AG09319 (cell line): Measurements from ENCODE around the gene RNF167.

Experiments
- DNase-seq: peaks from one replicate; pipeline ENCODE4 v3.0.0-alpha.2; 2010; ENCODE audit warnings: low read depth; ENCODE audit errors: extremely low read depth
- CTCF ChIP-seq: IDR thresholded peaks from 2 replicates; pipeline ENCODE4 v1.5.1; 2011; ENCODE audit warnings: low read depth, mild to moderate bottlenecking, inconsistent platforms, low read length, moderate library complexity

Gene RNF167

GRCh38 chr17:4953451-4953961, 13.4 kb downstream of the RNF167 start:
- no peak for DNase-seq
- no peak for TF ChIP-seq CTCF

GRCh38 chr17:4955091-4955490, 15.0 kb downstream of the RNF167 start:
- no peak for TF ChIP-seq CTCF
- DNase-seq: no peak

GRCh38 chr17:4956493-4957061, 16.5 kb downstream of the RNF167 start:
- peak; percentile 19 for TF ChIP-seq CTCF
- DNase-seq: no peak

- no peak for TF ChIP-seq CTCF
- no peak for DNase-seq
Observed at GRCh38 chr17:4958102-4958501, 18.0 kb downstream of the RNF167 start.

- no peak for TF ChIP-seq CTCF
- no peak for DNase-seq
Observed at GRCh38 chr17:4959261-4959965, 19.3 kb downstream of the RNF167 start.

- DNase-seq: no peak
- no peak for TF ChIP-seq CTCF
Observed at GRCh38 chr17:4960279-4960922, 20.3 kb downstream of the RNF167 start.
